ENCODE data around the gene DAP.

DNA sequence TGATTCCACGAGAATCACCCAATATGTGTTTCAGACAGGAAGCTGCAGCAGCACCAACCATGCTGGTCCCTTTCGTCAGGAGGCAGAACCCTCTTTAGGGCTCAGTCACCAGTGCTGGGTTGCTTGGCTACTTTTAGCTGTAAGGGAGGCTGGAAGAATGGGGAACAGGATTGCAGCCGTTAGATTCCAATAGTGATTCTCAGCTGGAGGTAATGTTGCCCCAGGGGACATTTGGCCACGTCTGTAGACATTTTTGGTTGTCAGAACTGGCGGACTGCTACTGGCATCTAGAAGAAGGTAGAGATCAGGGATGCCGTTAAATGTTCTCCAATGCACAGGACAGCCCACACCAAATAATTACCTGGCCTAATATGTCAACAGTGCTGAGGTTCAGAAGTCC is 115.4 kb downstream of the DAP start:
- TF ChIP-seq, protein P1, sequence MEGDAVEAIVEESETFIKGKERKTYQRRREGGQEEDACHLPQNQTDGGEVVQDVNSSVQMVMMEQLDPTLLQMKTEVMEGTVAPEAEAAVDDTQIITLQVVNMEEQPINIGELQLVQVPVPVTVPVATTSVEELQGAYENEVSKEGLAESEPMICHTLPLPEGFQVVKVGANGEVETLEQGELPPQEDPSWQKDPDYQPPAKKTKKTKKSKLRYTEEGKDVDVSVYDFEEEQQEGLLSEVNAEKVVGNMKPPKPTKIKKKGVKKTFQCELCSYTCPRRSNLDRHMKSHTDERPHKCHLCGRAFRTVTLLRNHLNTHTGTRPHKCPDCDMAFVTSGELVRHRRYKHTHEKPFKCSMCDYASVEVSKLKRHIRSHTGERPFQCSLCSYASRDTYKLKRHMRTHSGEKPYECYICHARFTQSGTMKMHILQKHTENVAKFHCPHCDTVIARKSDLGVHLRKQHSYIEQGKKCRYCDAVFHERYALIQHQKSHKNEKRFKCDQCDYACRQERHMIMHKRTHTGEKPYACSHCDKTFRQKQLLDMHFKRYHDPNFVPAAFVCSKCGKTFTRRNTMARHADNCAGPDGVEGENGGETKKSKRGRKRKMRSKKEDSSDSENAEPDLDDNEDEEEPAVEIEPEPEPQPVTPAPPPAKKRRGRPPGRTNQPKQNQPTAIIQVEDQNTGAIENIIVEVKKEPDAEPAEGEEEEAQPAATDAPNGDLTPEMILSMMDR (IDR thresholded peaks at IDR 0.05) = no peak
- no peak for TF ChIP-seq POLR2A (IDR thresholded peaks at IDR 0.05)
